ENCODE measurements around the gene TTF1. TPM values are rescaled to one million over a fixed set of nuclear protein-coding genes. Genes with fewer than 3 reads are reported as not detected.
A peak's percentile ranks its signal among the peaks of the same experiment; 100 is the strongest.

Gene TTF1
- total and polyA plus RNA-seq, 2 of the 13 experiments (the other 11 are each of a cell fraction or from before 2014, with no cell fraction given) = 3.4 to 9.8 TPM

GRCh38 chr9:132409828-132410528 is 3.3 kb upstream of the TTF1 start, which contains the start of gene CFAP77 (continued):
- TF ChIP-seq EED (CRISPR knock-in tag; IDR thresholded peaks at IDR 0.05) (no peak), ZNF441 (CRISPR knock-in tag; IDR thresholded peaks at IDR 0.05; ENCODE audit: borderline replicate concordance) (no peak), ZNF563 (CRISPR knock-in tag; IDR thresholded peaks at IDR 0.05) (no peak), GTF2F1 (IDR thresholded peaks at IDR 0.05; ENCODE audit: low read length) (no peak), THAP9 (CRISPR knock-in tag; IDR thresholded peaks at IDR 0.05; ENCODE audit: borderline replicate concordance) (no peak), ZNF768 (CRISPR knock-in tag; IDR thresholded peaks at IDR 0.05) (no peak), SSRP1 (CRISPR knock-in tag; IDR thresholded peaks at IDR 0.05) (no peak), SIX1 (CRISPR knock-in tag; IDR thresholded peaks at IDR 0.05; ENCODE audit: borderline replicate concordance) (no peak), ZNF776 (CRISPR knock-in tag; IDR thresholded peaks at IDR 0.05) (0 out of 2 replicates have a peak, but pooled peaks have one; percentile 17), ZFP90 (CRISPR knock-in tag; IDR thresholded peaks at IDR 0.05; ENCODE audit: borderline replicate concordance) (no peak), ZNF333 (CRISPR knock-in tag; IDR thresholded peaks at IDR 0.05; ENCODE audit: borderline replicate concordance) (no peak), PRDM10 (CRISPR knock-in tag; IDR thresholded peaks at IDR 0.05; ENCODE audit: low read depth) (peak; percentile 99), ZNF350 (CRISPR knock-in tag; IDR thresholded peaks at IDR 0.05; ENCODE audit: borderline replicate concordance, low read depth) (no peak), ZNF468 (CRISPR knock-in tag; IDR thresholded peaks at IDR 0.05) (no peak)
- TF ChIP-seq, protein P1, sequence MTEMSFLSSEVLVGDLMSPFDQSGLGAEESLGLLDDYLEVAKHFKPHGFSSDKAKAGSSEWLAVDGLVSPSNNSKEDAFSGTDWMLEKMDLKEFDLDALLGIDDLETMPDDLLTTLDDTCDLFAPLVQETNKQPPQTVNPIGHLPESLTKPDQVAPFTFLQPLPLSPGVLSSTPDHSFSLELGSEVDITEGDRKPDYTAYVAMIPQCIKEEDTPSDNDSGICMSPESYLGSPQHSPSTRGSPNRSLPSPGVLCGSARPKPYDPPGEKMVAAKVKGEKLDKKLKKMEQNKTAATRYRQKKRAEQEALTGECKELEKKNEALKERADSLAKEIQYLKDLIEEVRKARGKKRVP (CRISPR knock-in tag; IDR thresholded peaks at IDR 0.05) = no peak
- TF ChIP-seq, protein P2, sequence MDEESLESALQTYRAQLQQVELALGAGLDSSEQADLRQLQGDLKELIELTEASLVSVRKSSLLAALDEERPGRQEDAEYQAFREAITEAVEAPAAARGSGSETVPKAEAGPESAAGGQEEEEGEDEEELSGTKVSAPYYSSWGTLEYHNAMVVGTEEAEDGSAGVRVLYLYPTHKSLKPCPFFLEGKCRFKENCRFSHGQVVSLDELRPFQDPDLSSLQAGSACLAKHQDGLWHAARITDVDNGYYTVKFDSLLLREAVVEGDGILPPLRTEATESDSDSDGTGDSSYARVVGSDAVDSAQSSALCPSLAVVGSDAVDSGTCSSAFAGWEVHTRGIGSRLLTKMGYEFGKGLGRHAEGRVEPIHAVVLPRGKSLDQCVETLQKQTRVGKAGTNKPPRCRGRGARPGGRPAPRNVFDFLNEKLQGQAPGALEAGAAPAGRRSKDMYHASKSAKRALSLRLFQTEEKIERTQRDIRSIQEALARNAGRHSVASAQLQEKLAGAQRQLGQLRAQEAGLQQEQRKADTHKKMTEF (CRISPR knock-in tag; IDR thresholded peaks at IDR 0.05) = peak; percentile 20; the same call in 1 of the 2 replicates
- TF ChIP-seq, protein P3, sequence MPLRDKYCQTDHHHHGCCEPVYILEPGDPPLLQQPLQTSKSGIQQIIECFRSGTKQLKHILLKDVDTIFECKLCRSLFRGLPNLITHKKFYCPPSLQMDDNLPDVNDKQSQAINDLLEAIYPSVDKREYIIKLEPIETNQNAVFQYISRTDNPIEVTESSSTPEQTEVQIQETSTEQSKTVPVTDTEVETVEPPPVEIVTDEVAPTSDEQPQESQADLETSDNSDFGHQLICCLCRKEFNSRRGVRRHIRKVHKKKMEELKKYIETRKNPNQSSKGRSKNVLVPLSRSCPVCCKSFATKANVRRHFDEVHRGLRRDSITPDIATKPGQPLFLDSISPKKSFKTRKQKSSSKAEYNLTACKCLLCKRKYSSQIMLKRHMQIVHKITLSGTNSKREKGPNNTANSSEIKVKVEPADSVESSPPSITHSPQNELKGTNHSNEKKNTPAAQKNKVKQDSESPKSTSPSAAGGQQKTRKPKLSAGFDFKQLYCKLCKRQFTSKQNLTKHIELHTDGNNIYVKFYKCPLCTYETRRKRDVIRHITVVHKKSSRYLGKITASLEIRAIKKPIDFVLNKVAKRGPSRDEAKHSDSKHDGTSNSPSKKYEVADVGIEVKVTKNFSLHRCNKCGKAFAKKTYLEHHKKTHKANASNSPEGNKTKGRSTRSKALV (CRISPR knock-in tag; IDR thresholded peaks at IDR 0.05) = no peak

Measured in HepG2 (cell line).